Measurements from ENCODE around the gene AP1S2.
"Not testable (repeated sequence)": the region's sequence is repeated elsewhere in the genome, so short reads cannot be mapped to it uniquely, and the experiment has no call there.

AP1S2 gene

GRCh38 chrX:15854712-15855567 lies at the start of gene AP1S2:
AP1S2 (minus strand) TSS chrX:15854813; CDS start chrX:15852524, 2,289 bp downstream.
- peak; percentile 92 for DNase-seq (ENCODE audit: low spot score)

GRCh38 chrX:15903186-15903681 lies 48.6 kb upstream of the AP1S2 start:
- no peak for DNase-seq (ENCODE audit: low spot score)

GRCh38 chrX:15895334-15895733 lies 40.7 kb upstream of the AP1S2 start:
- DNase-seq (ENCODE audit: low spot score) = no peak

GRCh38 chrX:15894724-15895123 lies 40.1 kb upstream of the AP1S2 start:
- no peak for DNase-seq (ENCODE audit: low spot score)

GRCh38 chrX:15890463-15890862 lies 35.9 kb upstream of the AP1S2 start:
- no peak for DNase-seq (ENCODE audit: low spot score)

- no peak for DNase-seq (ENCODE audit: low spot score)
These were observed 33.4 kb upstream of the AP1S2 start for GRCh38 chrX:15888062-15888461.

- no peak for DNase-seq (ENCODE audit: low spot score)
These were observed 28.9 kb upstream of the AP1S2 start for GRCh38 chrX:15883540-15883863.

- no peak for DNase-seq (ENCODE audit: low spot score)
These were observed 28.3 kb upstream of the AP1S2 start for GRCh38 chrX:15882704-15883539.

- DNase-seq (ENCODE audit: low spot score) = no peak
These were observed 26.8 kb upstream of the AP1S2 start for GRCh38 chrX:15881381-15881897.

- DNase-seq (ENCODE audit: low spot score) = not testable (repeated sequence)
These were observed 23.3 kb upstream of the AP1S2 start for GRCh38 chrX:15877914-15878313.

- DNase-seq (ENCODE audit: low spot score) = no peak
These were observed 22.8 kb upstream of the AP1S2 start for GRCh38 chrX:15877380-15877779.

- DNase-seq (ENCODE audit: low spot score) = no peak
These were observed 20.1 kb upstream of the AP1S2 start for GRCh38 chrX:15874672-15875071.

- DNase-seq (ENCODE audit: low spot score) = no peak
These were observed 19.0 kb upstream of the AP1S2 start for GRCh38 chrX:15873566-15873965.

GRCh38 chrX:15870310-15870709 lies 15.7 kb upstream of the AP1S2 start:
- DNase-seq (ENCODE audit: low spot score) = no peak

GRCh38 chrX:15869695-15870094 lies 15.1 kb upstream of the AP1S2 start:
- DNase-seq (ENCODE audit: low spot score) = no peak

GRCh38 chrX:15866147-15866546 lies 11.5 kb upstream of the AP1S2 start:
- DNase-seq (ENCODE audit: low spot score) = no peak

- DNase-seq (ENCODE audit: low spot score) = no peak
These were observed 10.0 kb upstream of the AP1S2 start for GRCh38 chrX:15864629-15865028.

GRCh38 chrX:15864023-15864422 lies 9.4 kb upstream of the AP1S2 start:
- DNase-seq (ENCODE audit: low spot score) = peak; percentile 83

GRCh38 chrX:15860921-15861320 lies 6.3 kb upstream of the AP1S2 start:
- no peak for DNase-seq (ENCODE audit: low spot score)

GRCh38 chrX:15858051-15858450 lies 3.4 kb upstream of the AP1S2 start:
- DNase-seq (ENCODE audit: low spot score) = no peak

GRCh38 chrX:15856636-15857035 lies 2.0 kb upstream of the AP1S2 start:
- DNase-seq (ENCODE audit: low spot score) = peak; percentile 76

GRCh38 chrX:15856222-15856587 lies 1.6 kb upstream of the AP1S2 start:
- DNase-seq (ENCODE audit: low spot score) = no peak
